GM19043 (cell line): ENCODE measurements around the gene STKLD1.
"Not testable (repeated sequence)": the region's sequence is repeated elsewhere in the genome, so short reads cannot be mapped to it uniquely, and the experiment has no call there.

Source experiments
- ATAC-seq: cut with Tn5 transposase; IDR thresholded peaks from one replicate; pipeline ENCODE4 v1.9.1; 2021; ENCODE audit warnings: low read depth; ENCODE audit not compliant: unreplicated experiment

The STKLD1 gene

DNA sequence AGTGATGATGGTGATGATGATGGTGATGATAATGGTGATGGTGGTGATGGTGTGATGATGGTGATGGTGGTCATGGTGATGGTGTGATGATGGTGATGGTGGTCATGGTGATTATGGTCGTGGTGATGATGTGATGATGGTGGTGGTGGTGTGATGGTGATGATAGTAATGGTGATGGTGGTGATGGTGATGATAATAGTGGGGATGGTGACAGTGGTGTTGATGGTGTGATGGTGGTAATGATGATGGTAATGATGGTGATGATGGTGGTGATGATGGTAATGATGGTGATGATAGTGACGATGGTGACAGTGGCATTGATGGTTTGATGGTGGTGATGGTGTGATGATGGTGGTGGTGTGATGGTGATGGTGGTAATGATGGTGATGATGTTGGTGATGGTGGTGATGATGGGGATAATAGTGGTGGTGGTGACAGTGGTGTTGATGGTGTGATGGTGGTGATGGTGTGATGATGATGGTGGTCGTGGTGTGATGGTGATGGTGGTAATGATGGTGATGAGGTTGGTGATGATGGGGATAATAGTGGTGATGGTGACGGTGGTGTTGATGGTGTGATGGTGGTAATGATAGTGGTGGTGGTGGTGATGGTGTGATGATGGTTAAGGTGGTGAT lies 6.5 kb downstream of the STKLD1 start:
- no peak for ATAC-seq

DNA sequence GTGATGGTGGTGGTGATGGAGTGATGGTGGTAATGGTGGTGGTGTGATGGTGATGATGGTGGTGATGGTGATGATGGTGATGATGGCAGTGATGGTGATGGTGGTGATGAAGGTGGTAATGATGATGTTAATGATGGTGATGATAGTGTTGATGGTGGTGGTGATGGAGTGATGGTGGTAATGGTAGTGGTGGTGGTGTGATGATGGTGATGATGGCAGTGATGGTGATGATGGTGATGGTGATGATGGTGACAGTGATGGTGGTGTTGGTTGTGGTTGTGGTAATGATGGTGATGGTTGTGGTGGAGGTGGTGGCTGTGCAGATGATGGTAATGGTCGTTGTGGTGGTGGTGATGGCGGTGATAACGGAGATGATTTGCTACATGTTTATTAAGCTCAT lies 7.3 kb downstream of the STKLD1 start:
- no peak for ATAC-seq

DNA sequence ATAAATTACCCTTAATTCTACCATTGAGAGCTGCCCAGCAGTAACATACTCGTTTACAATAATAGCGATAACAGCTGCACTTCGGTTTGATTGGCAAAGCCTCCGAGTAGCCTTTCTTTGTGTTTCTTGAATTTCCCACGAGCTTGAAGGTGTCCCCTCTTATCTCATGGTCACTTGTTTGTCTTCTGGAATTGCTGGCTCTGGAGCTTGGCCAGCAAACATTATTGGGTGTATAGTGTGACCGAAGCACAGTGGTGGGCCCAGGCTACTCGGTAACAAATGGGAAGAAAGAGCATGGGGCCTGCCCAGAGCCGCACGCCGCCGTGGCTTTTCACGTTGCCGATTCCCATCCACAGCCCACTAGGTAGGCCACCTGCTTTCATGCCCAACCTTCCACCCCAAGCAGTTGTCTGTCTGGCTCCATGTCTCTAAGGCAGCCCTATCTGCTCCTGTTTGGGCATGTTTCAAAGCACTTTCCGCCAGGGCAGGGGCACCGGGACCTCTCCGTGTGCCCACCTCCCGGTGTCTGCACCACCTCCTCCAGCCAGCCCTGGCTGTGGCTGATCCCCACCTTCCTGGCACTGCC lies 8.7 kb downstream of the STKLD1 start:
- ATAC-seq: no peak

DNA sequence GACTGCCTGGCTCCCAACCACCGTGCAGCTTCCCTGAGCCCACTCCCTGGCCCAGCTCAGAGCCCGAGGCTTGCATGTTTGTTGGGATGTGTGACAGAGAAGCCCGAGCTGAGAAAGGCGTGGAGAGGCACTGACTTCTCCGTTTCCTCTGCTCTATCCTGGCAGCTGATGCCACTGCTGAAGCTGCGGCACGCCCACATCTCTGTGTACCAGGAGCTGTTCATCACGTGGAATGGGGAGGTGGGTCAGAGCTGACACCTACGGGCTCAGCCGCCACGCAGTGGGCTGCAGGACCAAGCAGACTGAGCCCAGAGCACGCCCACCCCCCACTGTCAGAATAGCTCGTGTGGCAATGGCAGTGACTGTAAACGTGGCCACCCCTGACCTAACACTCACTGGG lies 9.3 kb downstream of the STKLD1 start:
- ATAC-seq: no peak

DNA sequence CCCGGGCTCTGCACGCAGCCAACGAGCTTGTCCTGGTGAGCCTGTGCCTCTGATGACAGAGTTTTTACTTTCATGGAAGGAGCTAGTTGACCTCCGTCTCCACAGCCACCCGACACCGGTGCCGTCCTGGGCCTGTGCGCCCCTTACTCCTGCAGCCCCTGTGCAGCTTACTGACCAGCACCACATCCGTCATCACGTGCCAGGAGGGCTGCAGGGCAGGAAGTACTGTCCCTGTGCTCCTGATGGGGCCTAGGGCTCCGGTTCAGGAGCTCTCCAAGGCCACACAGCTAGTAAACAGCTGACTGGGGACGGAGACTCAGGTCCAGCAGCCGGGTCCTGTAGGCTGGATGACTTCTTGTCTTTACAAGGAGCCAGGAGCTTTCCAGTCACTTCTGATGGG lies 10.2 kb downstream of the STKLD1 start:
- no peak for ATAC-seq

DNA sequence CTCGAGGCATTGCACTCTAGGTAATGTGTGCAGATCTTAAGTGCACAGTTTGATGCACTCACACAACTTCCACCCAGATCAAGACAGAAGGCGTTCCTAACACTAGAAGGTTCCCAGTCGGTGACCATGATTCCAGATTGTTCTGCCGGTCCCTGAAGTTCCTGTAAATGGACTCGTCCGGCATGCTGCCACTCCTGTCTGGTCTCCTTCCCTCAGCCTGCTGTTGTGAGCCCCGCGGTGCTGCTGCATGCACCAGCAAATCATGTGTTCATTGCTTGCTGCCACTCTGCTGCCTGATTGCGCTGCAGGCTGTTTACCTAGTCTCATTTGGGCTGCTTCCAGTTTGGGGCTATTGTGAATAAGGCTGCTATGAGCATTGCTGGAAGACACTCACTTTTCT lies 11.5 kb downstream of the STKLD1 start:
- no peak for ATAC-seq

DNA sequence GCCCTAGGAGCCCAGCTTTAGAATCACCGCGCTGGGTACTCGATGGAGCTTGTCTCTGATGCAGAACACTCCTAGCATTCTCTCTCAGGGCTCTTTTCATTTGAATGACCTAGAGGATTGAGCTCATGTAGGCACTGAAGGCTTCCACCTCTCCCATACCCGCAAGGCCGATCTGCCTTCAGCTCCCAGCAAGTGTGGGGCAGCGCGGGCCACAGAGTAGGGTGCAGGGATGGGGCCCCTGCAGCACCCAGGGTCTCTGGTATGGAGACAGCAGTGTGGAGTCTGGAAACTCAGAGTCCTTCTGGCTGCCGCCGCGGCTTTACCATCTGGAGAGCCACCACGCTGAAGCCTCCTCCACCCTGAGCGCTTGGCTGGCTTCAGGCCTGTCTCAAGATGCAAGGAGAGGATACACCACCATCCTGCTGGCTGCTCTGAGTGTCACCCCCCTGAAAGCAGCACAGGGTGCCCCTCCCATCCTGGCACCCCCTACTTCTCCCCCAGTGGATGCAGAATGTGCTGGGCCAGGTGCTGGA lies 12.9 kb downstream of the STKLD1 start:
- no peak for ATAC-seq

DNA sequence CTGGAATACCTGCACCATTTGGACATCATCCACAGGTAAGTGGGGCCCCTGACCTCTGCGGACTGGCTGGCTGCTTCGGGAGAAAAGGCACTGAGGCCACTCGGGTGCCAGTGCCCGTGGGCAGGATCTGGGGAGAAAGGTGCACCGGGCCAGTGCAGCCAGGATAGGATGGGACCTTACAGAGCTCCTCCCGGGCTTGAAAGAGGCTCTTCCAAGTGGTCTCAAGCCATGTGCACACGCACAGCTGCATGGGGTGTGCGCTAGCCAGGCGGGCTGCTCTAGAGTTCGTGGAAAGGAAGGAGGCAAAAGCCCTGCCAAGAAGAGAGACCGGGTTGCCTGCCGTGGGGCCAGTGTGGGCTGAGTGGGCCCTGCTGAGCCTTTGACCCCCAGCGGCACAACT lies 13.4 kb downstream of the STKLD1 start:
- ATAC-seq: no peak

DNA sequence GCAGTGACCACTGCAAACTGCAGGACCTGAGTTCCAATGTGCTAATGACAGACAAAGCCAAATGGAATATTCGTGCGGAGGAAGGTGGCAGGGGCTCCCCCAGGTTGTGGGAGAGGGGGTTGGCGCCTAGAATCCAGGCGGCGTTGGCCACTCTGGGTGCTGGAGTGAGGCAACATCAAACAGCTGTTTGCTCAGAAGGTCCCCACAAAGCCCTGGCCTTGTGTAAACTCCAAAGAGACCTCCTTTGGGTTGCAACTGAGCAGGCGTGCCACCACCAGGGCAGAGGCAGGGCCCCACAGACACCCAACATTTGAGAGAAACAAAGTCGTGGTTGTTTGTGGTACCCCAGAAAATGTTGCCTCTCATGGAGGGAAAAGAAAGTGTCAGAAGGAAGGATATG lies 14.5 kb downstream of the STKLD1 start:
- ATAC-seq: no peak

DNA sequence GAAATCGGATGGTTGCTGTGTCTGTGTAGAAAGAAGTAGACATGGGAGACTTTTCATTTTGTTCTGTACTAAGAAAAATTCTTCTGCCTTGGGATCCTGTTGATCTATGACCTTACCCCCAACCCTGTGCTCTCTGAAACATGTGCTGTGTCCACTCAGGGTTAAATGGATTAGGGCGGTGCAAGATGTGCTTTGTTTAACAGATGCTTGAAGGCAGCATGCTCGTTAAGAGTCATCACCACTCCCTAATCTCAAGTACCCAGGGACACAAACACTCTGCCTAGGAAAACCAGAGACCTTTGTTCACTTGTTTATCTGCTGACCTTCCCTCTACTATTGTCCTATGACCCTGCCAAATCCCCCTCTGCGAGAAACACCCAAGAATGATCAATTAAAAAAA lies 15.3 kb downstream of the STKLD1 start:
- ATAC-seq: not testable (repeated sequence)

DNA sequence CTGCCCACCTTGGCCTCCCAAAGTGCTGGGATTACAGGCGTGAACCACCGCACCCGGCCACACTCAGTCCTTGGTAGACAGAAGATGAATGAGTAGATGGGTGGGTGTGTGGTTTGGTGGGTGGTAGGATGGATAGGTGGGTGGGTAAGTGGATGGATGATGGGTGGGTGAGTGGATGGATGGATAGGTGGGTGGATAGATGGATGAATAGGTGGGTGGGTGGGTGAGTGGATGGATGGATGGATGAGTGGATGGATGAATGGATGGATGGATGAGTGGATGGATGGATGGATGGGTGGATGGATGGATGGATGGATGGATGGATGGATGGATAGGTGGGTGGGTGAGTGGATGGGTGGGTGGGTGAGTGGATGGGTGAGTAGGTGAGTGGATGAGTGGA lies 16.1 kb downstream of the STKLD1 start:
- ATAC-seq: not testable (repeated sequence)

DNA sequence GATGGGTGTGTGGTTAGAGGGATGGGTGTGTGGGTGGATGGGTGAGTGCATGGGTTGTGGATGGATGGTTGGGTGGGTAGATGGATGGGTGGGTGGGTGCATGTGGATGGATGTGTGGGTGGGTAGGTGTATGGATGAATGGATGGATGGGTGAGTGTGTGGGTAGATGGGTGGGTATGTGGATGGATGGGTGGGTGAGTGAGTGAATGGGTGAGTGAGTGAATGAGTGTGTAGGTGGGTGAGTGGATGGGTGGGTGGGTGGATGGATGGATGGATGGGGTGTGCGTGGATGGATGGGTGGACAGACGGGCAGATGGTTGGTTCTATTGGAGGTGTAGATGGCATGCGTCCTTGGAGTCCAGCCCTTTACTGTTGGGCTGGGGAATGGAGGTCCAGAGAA lies 17.2 kb downstream of the STKLD1 start:
- no peak for ATAC-seq

DNA sequence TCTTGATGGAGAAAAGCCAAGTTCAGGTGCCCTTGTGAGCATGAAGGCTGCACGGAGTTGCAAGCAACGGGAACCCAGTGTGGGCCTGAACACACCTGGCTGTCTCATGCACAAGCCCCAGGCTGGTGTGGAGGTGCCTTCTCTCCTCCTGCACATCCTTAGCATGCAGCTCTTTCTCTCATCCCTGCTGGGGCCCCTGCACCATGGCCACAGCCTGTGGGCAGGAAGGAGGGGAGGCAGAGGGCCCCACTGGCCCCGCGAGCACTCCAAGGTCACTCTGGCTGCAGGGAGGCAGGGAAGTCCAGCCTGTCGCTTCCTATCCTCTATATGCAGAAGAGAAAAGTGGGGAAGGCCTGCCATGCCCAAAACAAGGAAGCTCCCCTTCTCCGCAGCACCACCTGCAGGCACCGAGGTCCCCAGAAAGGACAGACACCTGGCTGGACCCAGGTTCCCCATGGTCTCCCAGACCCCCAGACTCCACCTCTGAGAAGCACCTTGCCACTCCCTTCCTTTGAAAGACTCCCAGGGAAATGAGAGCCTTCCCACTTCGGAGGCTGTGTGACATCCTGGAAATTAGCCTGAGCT lies 18.6 kb downstream of the STKLD1 start:
- ATAC-seq: no peak

DNA sequence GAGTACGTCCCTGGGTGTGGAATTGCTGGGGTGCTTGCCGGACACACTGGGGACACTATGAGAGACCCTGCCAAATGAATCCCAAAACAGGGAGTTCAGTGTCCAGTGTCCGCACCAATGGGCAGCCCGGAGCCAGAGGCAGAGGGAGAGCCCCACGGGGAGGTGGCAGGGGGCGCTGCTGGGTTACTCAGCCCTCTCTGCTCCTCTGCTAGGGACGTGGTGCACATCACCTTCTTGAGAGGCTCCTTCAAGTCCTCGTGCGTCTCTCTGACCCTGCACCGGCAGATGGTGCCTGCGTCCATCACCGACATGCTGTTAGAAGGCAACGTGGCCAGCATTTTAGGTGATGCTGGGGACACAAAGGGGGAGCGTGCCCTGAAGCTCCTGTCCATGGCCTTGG lies 20.8 kb downstream of the STKLD1 start:
- ATAC-seq: no peak

DNA sequence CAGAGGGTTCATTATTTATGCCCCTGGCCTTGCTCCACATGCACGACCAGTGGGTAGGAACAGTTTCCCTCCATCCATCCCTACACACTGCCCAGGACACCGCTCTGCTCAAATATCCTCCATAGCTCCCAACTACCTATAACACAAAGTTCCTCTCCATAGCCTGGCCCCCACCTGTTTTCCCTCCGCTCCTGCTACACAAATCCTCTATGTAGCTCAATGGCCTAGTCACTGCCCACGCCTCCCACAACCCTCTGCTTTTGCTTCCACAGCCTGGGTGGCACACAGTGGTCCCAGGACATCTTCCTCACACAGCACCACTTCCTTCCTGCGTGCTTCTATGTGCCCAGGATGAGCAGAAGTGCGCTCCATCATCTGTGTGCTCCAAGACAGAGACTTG lies 21.2 kb downstream of the STKLD1 start:
- ATAC-seq: no peak

DNA sequence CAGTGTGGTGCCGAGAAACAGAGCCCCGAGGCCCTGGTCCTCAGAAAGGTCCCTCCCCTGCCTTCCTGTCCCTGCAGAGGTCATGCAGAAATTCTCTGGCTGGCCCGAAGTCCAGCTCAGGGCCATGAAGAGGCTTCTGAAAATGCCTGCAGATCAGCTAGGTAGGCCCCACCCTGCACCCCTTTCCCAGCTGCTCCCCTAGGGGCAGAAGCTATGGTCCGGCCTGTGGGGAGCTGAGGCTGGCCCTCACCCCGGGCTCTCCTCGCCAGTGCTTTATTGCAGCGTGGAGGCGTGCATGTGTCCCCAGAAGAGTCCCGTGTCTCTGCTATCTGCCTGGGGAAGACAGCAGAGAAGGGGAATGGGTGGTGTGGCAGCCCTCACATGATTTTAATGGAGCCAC lies 21.7 kb downstream of the STKLD1 start:
- no peak for ATAC-seq

DNA sequence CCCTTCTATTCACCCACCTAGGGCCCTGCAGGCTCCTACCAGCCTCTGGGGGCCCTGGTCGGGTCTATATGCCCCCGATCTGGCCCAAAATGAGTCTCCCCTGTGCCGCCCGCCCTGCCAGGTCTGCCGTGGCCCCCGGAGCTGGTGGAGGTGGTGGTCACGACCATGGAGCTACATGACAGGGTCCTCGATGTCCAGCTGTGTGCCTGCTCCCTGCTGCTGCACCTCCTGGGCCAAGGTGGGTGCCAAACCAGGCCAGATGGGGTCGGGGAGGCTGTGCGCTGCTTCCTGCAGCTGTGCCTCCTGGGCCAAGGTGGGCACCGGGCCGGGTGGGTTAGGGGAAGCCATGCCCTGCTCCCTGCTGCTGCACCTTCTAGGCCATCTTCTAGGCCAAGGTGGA lies 24.1 kb downstream of the STKLD1 start:
- no peak for ATAC-seq

DNA sequence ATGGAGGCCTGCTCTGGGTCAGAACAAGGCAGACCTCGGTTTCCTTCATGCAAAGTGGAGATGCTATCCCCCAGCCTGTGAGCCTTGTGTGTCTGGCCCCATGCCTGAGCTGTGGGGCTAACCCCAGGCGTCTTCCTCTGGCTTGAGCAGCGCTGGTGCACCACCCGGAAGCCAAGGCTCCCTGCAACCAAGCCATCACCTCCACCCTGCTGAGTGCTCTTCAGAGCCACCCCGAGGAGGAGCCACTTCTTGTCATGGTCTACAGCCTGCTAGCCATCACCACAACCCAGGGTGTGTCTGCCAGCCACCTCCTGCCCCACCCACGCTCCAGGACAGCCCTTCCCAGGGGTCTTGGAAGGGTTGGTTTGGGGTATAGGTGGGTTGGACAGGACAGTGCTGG lies 25.4 kb downstream of the STKLD1 start:
- ATAC-seq: no peak

DNA sequence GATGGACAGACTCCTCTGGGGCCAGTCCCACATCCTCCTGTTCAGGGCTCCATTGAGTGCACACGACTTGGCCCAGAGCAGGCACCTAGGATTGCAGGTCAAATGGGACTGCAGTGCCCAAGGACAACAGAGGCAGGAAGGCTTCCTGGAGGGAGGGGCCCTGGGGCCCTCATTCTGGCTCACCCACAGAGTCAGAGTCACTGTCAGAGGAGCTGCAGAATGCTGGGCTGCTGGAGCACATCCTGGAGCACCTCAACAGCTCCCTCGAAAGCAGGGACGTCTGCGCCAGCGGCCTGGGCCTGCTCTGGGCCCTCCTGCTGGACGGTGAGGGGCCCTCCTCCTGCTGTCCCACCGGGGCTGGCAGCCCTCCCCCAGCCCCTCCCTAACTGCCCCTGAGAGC lies 26.5 kb downstream of the STKLD1 start:
- no peak for ATAC-seq

DNA sequence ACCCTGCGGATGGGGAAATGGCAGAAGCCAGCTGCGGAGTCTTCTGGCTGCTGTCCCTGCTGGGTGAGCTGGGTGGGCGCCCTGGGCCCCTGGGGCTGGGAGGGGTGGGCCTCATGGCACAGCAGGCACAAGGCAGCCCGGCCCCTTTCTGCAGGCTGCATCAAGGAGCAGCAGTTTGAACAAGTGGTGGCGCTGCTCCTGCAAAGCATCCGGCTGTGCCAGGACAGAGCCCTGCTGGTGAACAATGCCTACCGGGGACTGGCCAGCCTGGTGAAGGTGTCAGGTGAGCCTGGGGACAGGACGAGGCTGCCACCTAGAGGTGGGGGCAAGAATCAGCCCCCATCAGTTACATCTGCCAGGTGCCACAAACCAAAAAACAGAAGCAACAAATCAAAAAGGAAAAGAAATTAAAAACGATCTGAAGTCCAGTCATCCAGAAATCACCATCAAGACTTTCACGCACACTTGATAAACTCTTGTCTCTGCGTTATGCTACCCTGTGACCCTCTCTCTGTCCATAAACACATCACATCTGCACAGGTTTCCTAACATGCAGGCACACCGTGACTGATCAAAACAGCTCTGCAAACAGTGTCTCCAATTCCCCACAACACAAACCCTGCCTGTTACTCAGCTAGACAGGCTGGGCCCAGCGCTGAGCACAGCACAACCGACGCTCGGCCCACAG lies 27.7 kb downstream of the STKLD1 start:
- no peak for ATAC-seq

DNA sequence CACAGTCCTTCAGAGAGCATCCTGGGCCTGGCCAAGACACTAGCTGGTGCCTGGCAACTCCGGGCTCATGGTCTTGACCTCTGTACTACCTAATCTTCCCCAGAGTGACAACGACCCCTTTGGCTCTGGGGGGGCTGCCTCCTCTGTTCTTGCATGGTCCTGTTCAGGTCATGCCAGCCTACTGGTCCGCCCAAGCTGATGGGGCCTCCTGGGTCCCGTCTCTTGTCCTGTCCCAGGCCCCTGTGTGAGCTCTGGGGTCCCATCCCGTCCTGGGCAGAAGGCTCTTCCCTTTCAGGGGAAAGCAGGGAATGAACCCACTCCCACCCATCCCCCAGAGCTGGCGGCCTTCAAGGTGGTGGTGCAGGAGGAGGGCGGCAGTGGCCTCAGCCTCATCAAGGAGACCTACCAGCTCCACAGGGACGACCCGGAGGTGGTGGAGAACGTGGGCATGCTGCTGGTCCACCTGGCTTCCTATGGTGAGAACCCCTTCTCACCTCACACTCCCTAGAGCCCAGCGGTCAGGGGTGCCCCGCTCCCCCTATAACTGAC lies 28.4 kb downstream of the STKLD1 start:
- no peak for ATAC-seq
